ENCODE data around the gene SOX13. TPM values are rescaled to one million over a fixed set of nuclear protein-coding genes. Genes with fewer than 3 reads are reported as not detected.

Gene SOX13
- total and polyA plus RNA-seq, 5 donors from 2014 or later, result 0.47 TPM; not detected in 4

- H3K4me3 Mint-ChIP-seq, result no peak overlapping the region
- H3K36me3 Mint-ChIP-seq, result no peaks in the 10 kb centered on the region
- ATAC-seq (ENCODE audit: low read depth in 2 of 2), result no peak
- DNase-seq, result no peak
- no peak overlapping the region for H3K27ac ChIP-seq (ENCODE audit: insufficient read depth, low read length, poor library complexity, severe bottlenecking)
- H3K27me3 ChIP-seq (ENCODE audit: control insufficient read depth, insufficient read depth, low read length), result no peaks in the 10 kb centered on the region
- no peaks in the 10 kb centered on the region for H3K4me1 Mint-ChIP-seq
- no peak overlapping the region for H3K4me3 ChIP-seq (ENCODE audit: low read depth, low read length)
- no peaks in the 10 kb centered on the region for H3K36me3 ChIP-seq (ENCODE audit: control insufficient read depth, insufficient read depth, low read length)
- peaks cover 0 to 2% (median 0%) of the 10 kb centered on the region in 7 donors for H3K9me3 Mint-ChIP-seq
- no peaks in the 10 kb centered on the region for H3K4me1 ChIP-seq (ENCODE audit: control insufficient read depth, insufficient read depth, low read length, poor library complexity, severe bottlenecking)
- no peak overlapping the region for H3K27ac Mint-ChIP-seq
- H3K27me3 Mint-ChIP-seq, result peaks cover 4% of the 10 kb centered on the region
- H3K9me3 ChIP-seq (ENCODE audit: control insufficient read depth in 2 of 2, low read length in 2 of 2), result no peaks in the 10 kb centered on the region
Observed at GRCh38 chr1:204036882-204037655, 35.8 kb upstream of the SOX13 start.

- Histone ChIP-seq H3K36me3 (ENCODE audit: control insufficient read depth, insufficient read depth, low read length) (no peaks in the 10 kb centered on the region), H3K4me1 (ENCODE audit: control insufficient read depth, insufficient read depth, low read length, poor library complexity, severe bottlenecking) (no peaks in the 10 kb centered on the region), H3K4me3 (ENCODE audit: low read depth, low read length) (no peak overlapping the region), H3K9me3 (ENCODE audit: control insufficient read depth in 2 of 2, low read length in 2 of 2) (no peaks in the 10 kb centered on the region), H3K27ac (ENCODE audit: insufficient read depth, low read length, poor library complexity, severe bottlenecking) (no peak overlapping the region), H3K27me3 (ENCODE audit: control insufficient read depth, insufficient read depth, low read length) (no peaks in the 10 kb centered on the region)
- ATAC-seq (ENCODE audit: low read depth in 2 of 2) (no peak), DNase-seq (no peak)
- no peaks in the 10 kb centered on the region for H3K36me3 Mint-ChIP-seq
- H3K4me1 Mint-ChIP-seq, result no peaks in the 10 kb centered on the region
- no peaks in the 10 kb centered on the region for H3K27me3 Mint-ChIP-seq
- no peak overlapping the region for H3K4me3 Mint-ChIP-seq
- no peak overlapping the region for H3K27ac Mint-ChIP-seq
- peaks cover 0 to 3% (median 0%) of the 10 kb centered on the region in 7 donors for H3K9me3 Mint-ChIP-seq
Observed at GRCh38 chr1:204041232-204041767, 31.6 kb upstream of the SOX13 start.

GRCh38 chr1:204041803-204042505 lies 31.0 kb upstream of the SOX13 start:
- no peaks in the 10 kb centered on the region for H3K27me3 ChIP-seq (ENCODE audit: control insufficient read depth, insufficient read depth, low read length)
- Mint-ChIP-seq H3K9me3 (peaks cover 0 to 3% (median 0%) of the 10 kb centered on the region in 7 donors), H3K4me1 (no peaks in the 10 kb centered on the region), H3K36me3 (no peaks in the 10 kb centered on the region), H3K27me3 (no peaks in the 10 kb centered on the region), H3K27ac (no peak overlapping the region), H3K4me3 (no peak overlapping the region)
- DNase-seq, result no peak
- H3K4me3 ChIP-seq (ENCODE audit: low read depth, low read length), result no peak overlapping the region
- no peaks in the 10 kb centered on the region for H3K9me3 ChIP-seq (ENCODE audit: control insufficient read depth in 2 of 2, low read length in 2 of 2)
- H3K4me1 ChIP-seq (ENCODE audit: control insufficient read depth, insufficient read depth, low read length, poor library complexity, severe bottlenecking), result no peaks in the 10 kb centered on the region
- no peaks in the 10 kb centered on the region for H3K36me3 ChIP-seq (ENCODE audit: control insufficient read depth, insufficient read depth, low read length)
- ATAC-seq (ENCODE audit: low read depth in 2 of 2), result no peak
- H3K27ac ChIP-seq (ENCODE audit: insufficient read depth, low read length, poor library complexity, severe bottlenecking), result no peak overlapping the region

GRCh38 chr1:204042516-204042915 lies 30.4 kb upstream of the SOX13 start:
- H3K4me1 ChIP-seq (ENCODE audit: control insufficient read depth, insufficient read depth, low read length, poor library complexity, severe bottlenecking), result no peaks in the 10 kb centered on the region
- H3K9me3 ChIP-seq (ENCODE audit: control insufficient read depth in 2 of 2, low read length in 2 of 2), result no peaks in the 10 kb centered on the region
- Mint-ChIP-seq H3K36me3 (no peaks in the 10 kb centered on the region), H3K27me3 (no peaks in the 10 kb centered on the region), H3K4me3 (no peak overlapping the region), H3K4me1 (no peaks in the 10 kb centered on the region), H3K9me3 (peaks cover 0 to 3% (median 0%) of the 10 kb centered on the region in 7 donors), H3K27ac (no peak overlapping the region)
- no peaks in the 10 kb centered on the region for H3K27me3 ChIP-seq (ENCODE audit: control insufficient read depth, insufficient read depth, low read length)
- DNase-seq (no peak), ATAC-seq (ENCODE audit: low read depth in 2 of 2) (no peak)
- no peak overlapping the region for H3K4me3 ChIP-seq (ENCODE audit: low read depth, low read length)
- no peaks in the 10 kb centered on the region for H3K36me3 ChIP-seq (ENCODE audit: control insufficient read depth, insufficient read depth, low read length)
- H3K27ac ChIP-seq (ENCODE audit: insufficient read depth, low read length, poor library complexity, severe bottlenecking), result no peak overlapping the region

GRCh38 chr1:204043680-204044079 lies 29.2 kb upstream of the SOX13 start:
- H3K4me3 Mint-ChIP-seq, result no peak overlapping the region
- no peak for ATAC-seq (ENCODE audit: low read depth in 2 of 2)

GRCh38 chr1:204044448-204044847 lies 28.5 kb upstream of the SOX13 start:
- H3K9me3 ChIP-seq (ENCODE audit: control insufficient read depth in 2 of 2, low read length in 2 of 2), result no peaks in the 10 kb centered on the region
- no peak overlapping the region for H3K27ac Mint-ChIP-seq

More at GRCh38 chr1:204043680-204044079, 29.2 kb upstream of the SOX13 start:
- no peak overlapping the region for H3K27ac Mint-ChIP-seq
- peaks cover 0 to 2% (median 0%) of the 10 kb centered on the region in 7 donors for H3K9me3 Mint-ChIP-seq
- Histone ChIP-seq H3K4me1 (ENCODE audit: control insufficient read depth, insufficient read depth, low read length, poor library complexity, severe bottlenecking) (no peaks in the 10 kb centered on the region), H3K27me3 (ENCODE audit: control insufficient read depth, insufficient read depth, low read length) (no peaks in the 10 kb centered on the region), H3K9me3 (ENCODE audit: control insufficient read depth in 2 of 2, low read length in 2 of 2) (no peaks in the 10 kb centered on the region), H3K36me3 (ENCODE audit: control insufficient read depth, insufficient read depth, low read length) (no peaks in the 10 kb centered on the region), H3K27ac (ENCODE audit: insufficient read depth, low read length, poor library complexity, severe bottlenecking) (no peak overlapping the region), H3K4me3 (ENCODE audit: low read depth, low read length) (no peak overlapping the region)
- H3K4me1 Mint-ChIP-seq, result no peaks in the 10 kb centered on the region
- no peak for DNase-seq
- H3K36me3 Mint-ChIP-seq, result no peaks in the 10 kb centered on the region
- H3K27me3 Mint-ChIP-seq, result no peaks in the 10 kb centered on the region

GRCh38 chr1:204045430-204045829 lies 27.5 kb upstream of the SOX13 start:
- Histone ChIP-seq H3K27ac (ENCODE audit: insufficient read depth, low read length, poor library complexity, severe bottlenecking) (no peak overlapping the region), H3K9me3 (ENCODE audit: control insufficient read depth in 2 of 2, low read length in 2 of 2) (no peaks in the 10 kb centered on the region), H3K27me3 (ENCODE audit: control insufficient read depth, insufficient read depth, low read length) (no peaks in the 10 kb centered on the region), H3K36me3 (ENCODE audit: control insufficient read depth, insufficient read depth, low read length) (no peaks in the 10 kb centered on the region), H3K4me3 (ENCODE audit: low read depth, low read length) (no peak overlapping the region), H3K4me1 (ENCODE audit: control insufficient read depth, insufficient read depth, low read length, poor library complexity, severe bottlenecking) (no peaks in the 10 kb centered on the region)
- H3K36me3 Mint-ChIP-seq, result no peaks in the 10 kb centered on the region
- no peak overlapping the region for H3K27ac Mint-ChIP-seq
- ATAC-seq (ENCODE audit: low read depth in 2 of 2) (no peak), DNase-seq (no peak)
- H3K27me3 Mint-ChIP-seq, result no peaks in the 10 kb centered on the region
- H3K9me3 Mint-ChIP-seq, result peaks cover 0 to 2% (median 0%) of the 10 kb centered on the region in 7 donors
- no peaks in the 10 kb centered on the region for H3K4me1 Mint-ChIP-seq
- no peak overlapping the region for H3K4me3 Mint-ChIP-seq

More at GRCh38 chr1:204044448-204044847, 28.5 kb upstream of the SOX13 start:
- Histone ChIP-seq H3K4me3 (ENCODE audit: low read depth, low read length) (no peak overlapping the region), H3K27ac (ENCODE audit: insufficient read depth, low read length, poor library complexity, severe bottlenecking) (no peak overlapping the region), H3K36me3 (ENCODE audit: control insufficient read depth, insufficient read depth, low read length) (no peaks in the 10 kb centered on the region), H3K27me3 (ENCODE audit: control insufficient read depth, insufficient read depth, low read length) (no peaks in the 10 kb centered on the region), H3K4me1 (ENCODE audit: control insufficient read depth, insufficient read depth, low read length, poor library complexity, severe bottlenecking) (no peaks in the 10 kb centered on the region)
- no peak overlapping the region for H3K4me3 Mint-ChIP-seq
- H3K9me3 Mint-ChIP-seq, result peaks cover 0 to 2% (median 0%) of the 10 kb centered on the region in 7 donors
- H3K27me3 Mint-ChIP-seq, result no peaks in the 10 kb centered on the region
- no peaks in the 10 kb centered on the region for H3K36me3 Mint-ChIP-seq
- no peaks in the 10 kb centered on the region for H3K4me1 Mint-ChIP-seq
- ATAC-seq (ENCODE audit: low read depth in 2 of 2) (no peak), DNase-seq (no peak)
